ENCODE measurements around the gene TSACC. TPM values are rescaled to one million over a fixed set of nuclear protein-coding genes. Genes with fewer than 3 reads are reported as not detected.
"Not testable (repeated sequence)": the region's sequence is repeated elsewhere in the genome, so short reads cannot be mapped to it uniquely, and the experiment has no call there.

The TSACC gene
- not detected for total RNA-seq

GRCh38 chr1:156338180-156338976 lies at the start of gene TSACC, which contains the start of gene CCT3:
Gene TSACC, plus strand, starts transcription at chr1:156338526. Its CDS starts 1,232 bp downstream, at chr1:156339758.
Gene CCT3, minus strand, starts transcription at chr1:156338292. Its CDS starts 108 bp downstream, at chr1:156338184.
- peak; percentile 100 for DNase-seq (ENCODE audit: low spot score)
- intact Hi-C loops (cut with DNase I) = no loop called here
- ATAC-seq = peak; percentile 99

GRCh38 chr1:156289857-156290256 lies 48.5 kb upstream of the TSACC start:
- intact Hi-C loops (cut with DNase I) = no loop called here
- no peak for DNase-seq (ENCODE audit: low spot score)
- ATAC-seq = no peak

GRCh38 chr1:156291226-156292061 lies 46.9 kb upstream of the TSACC start:
- ATAC-seq (peak; percentile 97), DNase-seq (ENCODE audit: low spot score) (peak; percentile 94)
- intact Hi-C loops (cut with DNase I) = no loop called here

GRCh38 chr1:156293098-156293434 lies 45.3 kb upstream of the TSACC start:
- intact Hi-C loops (cut with DNase I) = no loop called here
- ATAC-seq = no peak
- DNase-seq (ENCODE audit: low spot score) = no peak

GRCh38 chr1:156293895-156294294 lies 44.4 kb upstream of the TSACC start:
- DNase-seq (ENCODE audit: low spot score) (no peak), ATAC-seq (no peak)
- intact Hi-C loops (cut with DNase I) = no loop called here

GRCh38 chr1:156295391-156295947 lies 42.9 kb upstream of the TSACC start, which contains the start of gene GLMP:
Gene GLMP, minus strand, starts transcription at chr1:156295679. Its CDS starts 34 bp downstream, at chr1:156295645.
- intact Hi-C loops (cut with DNase I) = no loop called here
- DNase-seq (ENCODE audit: low spot score) (peak; percentile 85), ATAC-seq (peak; percentile 63)

GRCh38 chr1:156298852-156299357 lies 39.4 kb upstream of the TSACC start, which contains the start of gene VHLL:
Gene VHLL, minus strand, starts transcription at chr1:156299307. Its CDS starts 118 bp downstream, at chr1:156299189.
- ATAC-seq (no peak), DNase-seq (ENCODE audit: low spot score) (peak; percentile 48)
- intact Hi-C loops (cut with DNase I) = no loop called here

- DNase-seq (ENCODE audit: low spot score) (no peak), ATAC-seq (no peak)
- intact Hi-C loops (cut with DNase I) = no loop called here
Observed at GRCh38 chr1:156303241-156303640, 35.1 kb upstream of the TSACC start.

- DNase-seq (ENCODE audit: low spot score) (no peak), ATAC-seq (no peak)
- intact Hi-C loops (cut with DNase I) = no loop called here
Observed at GRCh38 chr1:156305215-156305614, 33.1 kb upstream of the TSACC start.

- intact Hi-C loops (cut with DNase I) = no loop called here
- ATAC-seq (no peak), DNase-seq (ENCODE audit: low spot score) (no peak)
Observed at GRCh38 chr1:156308078-156308477, 30.2 kb upstream of the TSACC start.

- intact Hi-C loops (cut with DNase I) = no loop called here
- peak; percentile 54 for DNase-seq (ENCODE audit: low spot score)
- no peak for ATAC-seq
Observed at GRCh38 chr1:156310962-156311361, 27.4 kb upstream of the TSACC start.

- ATAC-seq (no peak), DNase-seq (ENCODE audit: low spot score) (no peak)
- intact Hi-C loops (cut with DNase I) = no loop called here
Observed at GRCh38 chr1:156316909-156317308, 21.4 kb upstream of the TSACC start.

- ATAC-seq (no peak), DNase-seq (ENCODE audit: low spot score) (peak; percentile 27)
- intact Hi-C loops (cut with DNase I) = no loop called here
Observed at GRCh38 chr1:156319664-156320063, 18.7 kb upstream of the TSACC start.

- no peak for ATAC-seq
- DNase-seq (ENCODE audit: low spot score) = no peak
- intact Hi-C loops (cut with DNase I) = no loop called here
Observed at GRCh38 chr1:156320560-156320959, 17.8 kb upstream of the TSACC start.

GRCh38 chr1:156323179-156323578 lies 15.1 kb upstream of the TSACC start:
- intact Hi-C loops (cut with DNase I); DNase-seq (ENCODE audit: low spot score); ATAC-seq: not testable (repeated sequence)

- DNase-seq (ENCODE audit: low spot score) = no peak
- no peak for ATAC-seq
- intact Hi-C loops (cut with DNase I) = no loop called here
Observed at GRCh38 chr1:156336242-156336641, 2.1 kb upstream of the TSACC start.

GRCh38 chr1:156337052-156337887 lies 1.1 kb upstream of the TSACC start:
- DNase-seq (ENCODE audit: low spot score) (no peak), ATAC-seq (no peak)
- intact Hi-C loops (cut with DNase I) = no loop called here

GRCh38 chr1:156337888-156338179 lies 492 bp upstream of the TSACC start:
- peak; percentile 32 for ATAC-seq
- no peak for DNase-seq (ENCODE audit: low spot score)
- intact Hi-C loops (cut with DNase I) = no loop called here

Data from sciatic nerve (tissue), 2 donors.